ENCODE data around the gene ZNF839.
"Not testable (repeated sequence)": the region's sequence is repeated elsewhere in the genome, so short reads cannot be mapped to it uniquely, and the experiment has no call there.

ZNF839 gene

GRCh38 chr14:102344485-102344884, 24.9 kb downstream of the ZNF839 start:
- no peak overlapping the region for H3K27ac Mint-ChIP-seq
- H3K4me3 Mint-ChIP-seq: no peak overlapping the region
- no peaks in the 10 kb centered on the region for H3K9me3 Mint-ChIP-seq
- no peaks in the 10 kb centered on the region for H3K4me1 Mint-ChIP-seq (ENCODE audit: low read depth)
- H3K36me3 Mint-ChIP-seq (ENCODE audit: low read depth): peaks cover 22% of the 10 kb centered on the region
- H3K27me3 Mint-ChIP-seq (ENCODE audit: low read depth): no peaks in the 10 kb centered on the region

GRCh38 chr14:102345232-102345631, 25.7 kb downstream of the ZNF839 start:
- no peak overlapping the region for H3K4me3 Mint-ChIP-seq

GRCh38 chr14:102346645-102347044, 27.1 kb downstream of the ZNF839 start:
- Mint-ChIP-seq H3K4me3 (no peak overlapping the region), H3K9me3 (no peaks in the 10 kb centered on the region), H3K36me3 (ENCODE audit: low read depth) (peaks cover 32% of the 10 kb centered on the region), H3K27ac (no peak overlapping the region), H3K4me1 (ENCODE audit: low read depth) (no peaks in the 10 kb centered on the region), H3K27me3 (ENCODE audit: low read depth) (no peaks in the 10 kb centered on the region)

More at GRCh38 chr14:102345232-102345631, 25.7 kb downstream of the ZNF839 start:
- Mint-ChIP-seq H3K9me3 (no peaks in the 10 kb centered on the region), H3K4me1 (ENCODE audit: low read depth) (no peaks in the 10 kb centered on the region), H3K36me3 (ENCODE audit: low read depth) (peaks cover 29% of the 10 kb centered on the region), H3K27ac (no peak overlapping the region), H3K27me3 (ENCODE audit: low read depth) (no peaks in the 10 kb centered on the region)

- H3K27me3 Mint-ChIP-seq (ENCODE audit: low read depth): no peaks in the 10 kb centered on the region
- no peak overlapping the region for H3K4me3 Mint-ChIP-seq
- no peaks in the 10 kb centered on the region for H3K9me3 Mint-ChIP-seq
- H3K36me3 Mint-ChIP-seq (ENCODE audit: low read depth): peaks cover 28% of the 10 kb centered on the region
- no peak overlapping the region for H3K27ac Mint-ChIP-seq
- no peaks in the 10 kb centered on the region for H3K4me1 Mint-ChIP-seq (ENCODE audit: low read depth)
Observed at GRCh38 chr14:102348376-102348775, 28.8 kb downstream of the ZNF839 start.

- Mint-ChIP-seq H3K27ac (no peak overlapping the region), H3K36me3 (ENCODE audit: low read depth) (peaks cover 27% of the 10 kb centered on the region)
Observed at GRCh38 chr14:102351023-102351422, 31.5 kb downstream of the ZNF839 start.

GRCh38 chr14:102351593-102351992, 32.0 kb downstream of the ZNF839 start:
- not testable (repeated sequence) for H3K27me3 Mint-ChIP-seq (ENCODE audit: low read depth); H3K9me3 Mint-ChIP-seq; H3K4me1 Mint-ChIP-seq (ENCODE audit: low read depth); H3K4me3 Mint-ChIP-seq; H3K27ac Mint-ChIP-seq
- H3K36me3 Mint-ChIP-seq (ENCODE audit: low read depth): peaks cover 27% of the 10 kb centered on the region

More at GRCh38 chr14:102351023-102351422, 31.5 kb downstream of the ZNF839 start:
- Mint-ChIP-seq H3K27me3 (ENCODE audit: low read depth) (no peaks in the 10 kb centered on the region), H3K4me1 (ENCODE audit: low read depth) (no peaks in the 10 kb centered on the region), H3K9me3 (no peaks in the 10 kb centered on the region), H3K4me3 (no peak overlapping the region)

- peaks cover 27% of the 10 kb centered on the region for H3K36me3 Mint-ChIP-seq (ENCODE audit: low read depth)
- no peaks in the 10 kb centered on the region for H3K9me3 Mint-ChIP-seq
- peaks cover 2% of the 10 kb centered on the region for H3K4me1 Mint-ChIP-seq (ENCODE audit: low read depth)
- no peak overlapping the region for H3K27ac Mint-ChIP-seq
- no peaks in the 10 kb centered on the region for H3K27me3 Mint-ChIP-seq (ENCODE audit: low read depth)
- H3K4me3 Mint-ChIP-seq: no peak overlapping the region
Observed at GRCh38 chr14:102352213-102352612, 32.7 kb downstream of the ZNF839 start.

- no peaks in the 10 kb centered on the region for H3K27me3 Mint-ChIP-seq (ENCODE audit: low read depth)
- H3K36me3 Mint-ChIP-seq (ENCODE audit: low read depth): peaks cover 30% of the 10 kb centered on the region
- H3K27ac Mint-ChIP-seq: no peak overlapping the region
- H3K4me1 Mint-ChIP-seq (ENCODE audit: low read depth): peaks cover 2% of the 10 kb centered on the region
- no peaks in the 10 kb centered on the region for H3K9me3 Mint-ChIP-seq
- H3K4me3 Mint-ChIP-seq: no peak overlapping the region
Observed at GRCh38 chr14:102353126-102353619, 33.6 kb downstream of the ZNF839 start.

- peaks cover 6% of the 10 kb centered on the region for H3K4me1 Mint-ChIP-seq (ENCODE audit: low read depth)
- H3K4me3 Mint-ChIP-seq: no peak overlapping the region
- peaks cover 19% of the 10 kb centered on the region for H3K36me3 Mint-ChIP-seq (ENCODE audit: low read depth)
- H3K27ac Mint-ChIP-seq: no peak overlapping the region
- no peaks in the 10 kb centered on the region for H3K27me3 Mint-ChIP-seq (ENCODE audit: low read depth)
- no peaks in the 10 kb centered on the region for H3K9me3 Mint-ChIP-seq
Observed at GRCh38 chr14:102356280-102356679, 36.7 kb downstream of the ZNF839 start.

GRCh38 chr14:102359341-102359740, 39.8 kb downstream of the ZNF839 start:
- Mint-ChIP-seq H3K27ac (no peak overlapping the region), H3K4me1 (ENCODE audit: low read depth) (peaks cover 18% of the 10 kb centered on the region), H3K27me3 (ENCODE audit: low read depth) (peaks cover 3% of the 10 kb centered on the region), H3K9me3 (no peaks in the 10 kb centered on the region), H3K36me3 (ENCODE audit: low read depth) (peaks cover 16% of the 10 kb centered on the region), H3K4me3 (no peak overlapping the region)

GRCh38 chr14:102360388-102360787, 40.8 kb downstream of the ZNF839 start:
- Mint-ChIP-seq H3K9me3 (no peaks in the 10 kb centered on the region), H3K36me3 (ENCODE audit: low read depth) (peaks cover 15% of the 10 kb centered on the region), H3K4me3 (no peak overlapping the region), H3K27ac (no peak overlapping the region), H3K27me3 (ENCODE audit: low read depth) (peaks cover 3% of the 10 kb centered on the region), H3K4me1 (ENCODE audit: low read depth) (peaks cover 18% of the 10 kb centered on the region)

- H3K27me3 Mint-ChIP-seq (ENCODE audit: low read depth): peaks cover 3% of the 10 kb centered on the region
- peaks cover 20% of the 10 kb centered on the region for H3K4me1 Mint-ChIP-seq (ENCODE audit: low read depth)
- peak overlapping the region; percentile 88 for H3K4me3 Mint-ChIP-seq
- no peaks in the 10 kb centered on the region for H3K9me3 Mint-ChIP-seq
- peak overlapping the region; percentile 89 for H3K27ac Mint-ChIP-seq
- H3K36me3 Mint-ChIP-seq (ENCODE audit: low read depth): peaks cover 13% of the 10 kb centered on the region
Observed at GRCh38 chr14:102362084-102362483, 42.5 kb downstream of the ZNF839 start.

GRCh38 chr14:102362545-102363181, 43.1 kb downstream of the ZNF839 start, which contains the start of the genes CINP and TECPR2:
TSS of gene CINP (minus strand) at chr14:102362890. CDS start at chr14:102362851, 39 bp downstream.
TSS of gene TECPR2 (plus strand) at chr14:102362941. CDS start at chr14:102376722, 13,781 bp downstream.
- H3K4me3 Mint-ChIP-seq: peak within 1 kb of the TSS; percentile 88
- no peaks in the 10 kb centered on the region for H3K9me3 Mint-ChIP-seq
- H3K27me3 Mint-ChIP-seq (ENCODE audit: low read depth): peaks cover 3% of the 10 kb centered on the region
- peaks cover 11% of the 10 kb centered on the region for H3K36me3 Mint-ChIP-seq (ENCODE audit: low read depth)
- H3K27ac Mint-ChIP-seq: peak within 1 kb of the TSS; percentile 89
- H3K4me1 Mint-ChIP-seq (ENCODE audit: low read depth): peaks cover 24% of the 10 kb centered on the region

GRCh38 chr14:102363182-102363943, 43.8 kb downstream of the ZNF839 start:
- peaks cover 6% of the 10 kb centered on the region for H3K36me3 Mint-ChIP-seq (ENCODE audit: low read depth)
- peaks cover 3% of the 10 kb centered on the region for H3K27me3 Mint-ChIP-seq (ENCODE audit: low read depth)
- peaks cover 24% of the 10 kb centered on the region for H3K4me1 Mint-ChIP-seq (ENCODE audit: low read depth)

More at GRCh38 chr14:102363182-102363943, 43.8 kb downstream of the ZNF839 start:
- H3K4me3 Mint-ChIP-seq: no peak overlapping the region
- H3K27ac Mint-ChIP-seq: peak overlapping the region; percentile 86
- no peaks in the 10 kb centered on the region for H3K9me3 Mint-ChIP-seq

All from T-helper 1 cell treated with Interleukin-12 subunit alpha and Interleukin-12 subunit beta and Interleukin-4 antibody, amounts not matched to agents 30 μg/mL and 1 μg/mL, for 36 hours (primary cell).